D341Med (cell line): ENCODE data around the gene CCDC90B.
"Not testable (repeated sequence)": the region's sequence is repeated elsewhere in the genome, so short reads cannot be mapped to it uniquely, and the experiment has no call there.

Experiments used
- DNase-seq: peaks from one replicate; pipeline ENCODE4 v3.0.0; 2012; ENCODE audit warnings: low spot score

CCDC90B gene

DNA sequence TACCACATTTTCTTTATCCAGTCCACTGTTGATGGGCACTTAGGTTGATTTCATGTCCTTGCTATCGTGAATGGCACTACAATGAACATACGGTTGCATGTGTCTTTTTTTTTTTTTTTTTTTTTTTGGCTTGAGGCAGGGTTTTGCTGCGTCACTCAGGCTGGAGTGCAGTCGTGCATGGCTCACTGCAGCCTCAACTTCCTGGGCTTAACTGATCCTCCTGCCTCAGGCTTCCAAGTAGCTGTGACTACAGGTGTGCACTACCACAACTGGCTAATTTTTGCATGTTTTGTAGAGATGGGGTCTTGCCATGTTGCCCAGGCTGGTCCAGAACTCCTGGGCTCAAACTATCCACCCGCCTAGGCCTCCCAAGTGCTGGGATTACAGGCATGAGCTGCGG, 1.5 kb upstream of the CCDC90B start:
- DNase-seq, result no peak

GRCh38 chr11:83285151-83285770, 906 bp downstream of the CCDC90B start:
- no peak for DNase-seq

DNA sequence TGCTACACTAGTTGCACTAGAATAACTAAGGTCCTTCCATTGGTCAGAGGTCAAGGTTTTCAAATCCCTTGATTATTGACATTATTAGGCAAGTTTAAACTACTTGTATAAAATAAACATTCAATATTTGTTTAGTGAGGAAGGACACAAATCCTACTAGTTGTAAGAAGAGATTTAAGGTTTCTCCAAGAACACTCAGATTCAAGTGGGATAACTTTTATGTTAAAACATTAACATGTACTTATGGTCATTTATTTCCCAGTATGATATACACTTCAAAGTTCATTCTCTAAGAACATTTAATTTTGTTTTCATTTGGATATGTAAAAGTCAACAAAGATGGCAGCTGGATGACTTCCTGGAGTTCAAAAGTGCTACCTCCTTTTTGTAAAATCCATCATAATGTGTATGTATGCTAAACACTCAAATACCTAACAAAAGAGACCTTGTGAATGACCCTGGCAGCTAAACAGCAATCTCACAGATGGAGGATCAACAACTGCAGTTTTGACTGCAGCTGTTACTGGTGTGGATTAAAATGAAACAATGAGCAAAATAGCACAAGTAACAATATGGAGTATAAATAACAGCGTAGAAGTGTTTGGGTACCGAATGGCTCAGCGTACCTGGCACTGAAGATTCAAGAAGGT, 1.5 kb downstream of the CCDC90B start:
- DNase-seq, result no peak

GRCh38 chr11:83282084-83282716, 4.0 kb downstream of the CCDC90B start:
- DNase-seq, result no peak

DNA sequence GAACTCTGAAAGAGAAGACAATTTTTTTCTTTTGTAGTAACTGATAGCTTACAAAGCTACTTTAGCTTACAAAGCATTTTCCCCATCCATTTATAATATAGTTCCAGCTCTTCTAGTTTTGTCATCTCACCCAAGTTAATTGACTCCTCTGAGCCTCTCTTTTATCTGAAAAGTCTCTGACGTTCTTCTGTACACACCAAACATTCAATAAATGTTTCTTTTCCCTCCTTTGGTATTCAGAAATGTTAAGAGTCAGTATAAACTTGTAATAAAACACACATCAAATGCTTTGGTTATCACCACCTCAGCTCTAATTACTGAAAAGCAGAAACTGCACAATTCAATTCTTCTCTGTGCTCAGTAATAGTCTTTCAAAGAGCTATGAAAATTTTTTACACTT, 5.9 kb downstream of the CCDC90B start:
- no peak for DNase-seq

GRCh38 chr11:83278351-83278750, 7.8 kb downstream of the CCDC90B start:
- DNase-seq, result no peak

DNA sequence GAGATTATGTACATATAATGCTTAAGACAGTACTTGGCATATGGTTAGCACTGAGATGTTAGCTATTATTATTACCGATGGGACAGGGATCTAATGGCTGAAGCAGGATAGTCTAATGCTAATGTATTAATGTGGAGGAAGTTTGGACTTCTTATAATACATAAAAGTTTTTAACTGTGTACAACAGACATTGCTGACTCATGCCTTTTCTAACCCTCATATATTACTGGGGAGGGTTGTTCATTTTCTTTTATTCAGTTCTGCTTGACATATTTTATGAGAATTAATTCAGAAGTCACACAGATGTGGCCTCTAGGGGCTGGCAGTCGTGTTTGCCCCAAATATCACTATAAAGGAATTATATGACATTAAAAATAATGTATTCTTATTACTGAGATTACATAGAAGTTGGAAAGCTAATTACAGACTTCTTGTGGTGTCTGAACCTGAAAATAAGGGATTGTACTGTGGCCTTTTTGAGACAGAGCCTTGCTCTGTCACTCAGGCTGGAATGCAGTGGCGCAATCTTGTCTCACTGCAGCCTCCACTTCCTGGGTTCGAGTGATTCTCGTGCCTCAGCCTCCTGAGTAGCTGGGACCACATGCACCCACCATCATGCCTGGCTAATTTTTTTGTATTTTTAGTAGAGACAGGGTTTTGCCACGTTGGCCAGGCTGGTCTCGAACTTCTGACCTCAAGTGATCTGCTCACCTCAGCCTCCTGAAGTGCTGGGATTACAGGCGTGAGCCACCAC, 10.1 kb downstream of the CCDC90B start:
- no peak for DNase-seq

DNA sequence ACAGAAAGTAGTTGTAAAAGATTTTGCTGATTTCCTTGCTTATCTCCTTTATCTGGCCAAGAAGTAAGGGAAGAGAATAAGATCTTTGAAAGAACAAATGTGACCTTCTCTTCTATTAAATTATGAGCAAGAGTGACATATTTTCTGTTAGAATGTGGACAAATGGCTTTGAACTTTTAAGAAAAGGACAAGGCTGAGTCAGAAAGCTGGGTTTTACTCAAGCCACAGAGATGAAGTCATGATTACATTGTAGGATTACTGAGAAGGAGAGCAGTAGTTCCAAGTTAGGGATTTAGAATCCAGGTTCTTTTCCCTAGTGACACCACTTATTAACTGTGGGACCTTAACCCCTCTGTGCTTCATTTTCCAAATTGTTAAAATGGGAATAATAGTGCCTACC, 13.5 kb downstream of the CCDC90B start:
- no peak for DNase-seq

GRCh38 chr11:83271734-83272133, 14.4 kb downstream of the CCDC90B start:
- not testable (repeated sequence) for DNase-seq

- DNase-seq, result not testable (repeated sequence)
Measured at GRCh38 chr11:83269080-83269479, 17.1 kb downstream of the CCDC90B start.

GRCh38 chr11:83265331-83265730, 20.8 kb downstream of the CCDC90B start:
- DNase-seq, result no peak

DNA sequence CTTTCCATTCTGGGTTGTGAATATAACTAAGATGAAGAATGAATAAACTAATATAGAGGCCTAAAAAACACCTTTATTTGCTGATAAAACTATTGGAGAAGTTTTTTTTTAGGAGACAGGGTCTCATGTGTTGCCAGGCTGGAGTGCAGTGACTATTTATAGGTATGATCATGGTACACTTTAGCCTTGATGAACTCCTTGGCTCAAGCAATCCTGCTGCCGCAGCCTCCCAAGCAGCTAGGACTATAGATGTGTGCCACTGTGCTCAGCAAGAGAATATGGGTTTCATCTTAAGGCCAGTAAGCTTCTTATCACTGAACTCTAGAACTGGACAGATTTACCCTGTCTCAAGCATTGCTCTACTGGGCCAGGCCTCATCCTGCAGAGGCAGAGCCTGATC, 26.6 kb downstream of the CCDC90B start:
- DNase-seq, result no peak

GRCh38 chr11:83257761-83258168, 28.4 kb downstream of the CCDC90B start:
- DNase-seq, result no peak

- no peak for DNase-seq
Measured at GRCh38 chr11:83256602-83257340, 29.4 kb downstream of the CCDC90B start.

DNA sequence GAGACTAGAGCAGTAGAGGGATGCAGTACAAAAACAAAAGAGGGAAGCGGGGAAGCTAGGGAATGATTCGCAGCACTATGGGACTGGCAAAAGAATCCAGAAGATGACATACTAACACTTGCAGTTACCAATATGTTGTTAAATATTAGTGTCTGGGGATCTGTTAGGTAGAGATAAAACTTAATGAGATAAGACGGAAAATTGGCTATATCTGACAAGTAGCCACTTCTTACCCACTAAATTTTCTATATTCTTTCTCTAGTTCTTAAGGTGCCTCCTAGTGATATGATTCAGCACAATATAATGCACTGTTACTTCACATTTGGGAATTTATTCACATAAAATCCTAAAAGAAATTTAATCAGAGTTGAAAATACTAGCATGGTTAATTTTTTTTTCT, 30.8 kb downstream of the CCDC90B start:
- DNase-seq, result no peak

- DNase-seq, result no peak
Measured at GRCh38 chr11:83252941-83253340, 33.2 kb downstream of the CCDC90B start.

DNA sequence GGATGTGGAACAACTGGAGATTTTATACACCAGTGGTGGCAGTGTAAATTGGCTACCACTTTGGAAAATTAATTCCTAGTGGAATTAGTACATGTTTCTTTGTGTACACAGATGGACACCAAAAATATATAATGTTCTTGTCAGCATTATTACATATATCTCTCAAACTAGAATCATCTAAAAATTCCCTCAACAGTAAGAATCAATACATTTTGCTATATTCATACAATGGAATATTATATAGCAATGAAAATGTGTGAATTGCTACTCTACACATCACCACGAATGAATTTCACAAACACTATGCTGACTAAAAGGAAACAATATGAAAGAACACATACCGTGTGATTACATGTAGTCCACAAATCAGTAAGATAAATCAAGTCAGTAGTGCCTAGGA, 33.9 kb downstream of the CCDC90B start:
- no peak for DNase-seq

DNA sequence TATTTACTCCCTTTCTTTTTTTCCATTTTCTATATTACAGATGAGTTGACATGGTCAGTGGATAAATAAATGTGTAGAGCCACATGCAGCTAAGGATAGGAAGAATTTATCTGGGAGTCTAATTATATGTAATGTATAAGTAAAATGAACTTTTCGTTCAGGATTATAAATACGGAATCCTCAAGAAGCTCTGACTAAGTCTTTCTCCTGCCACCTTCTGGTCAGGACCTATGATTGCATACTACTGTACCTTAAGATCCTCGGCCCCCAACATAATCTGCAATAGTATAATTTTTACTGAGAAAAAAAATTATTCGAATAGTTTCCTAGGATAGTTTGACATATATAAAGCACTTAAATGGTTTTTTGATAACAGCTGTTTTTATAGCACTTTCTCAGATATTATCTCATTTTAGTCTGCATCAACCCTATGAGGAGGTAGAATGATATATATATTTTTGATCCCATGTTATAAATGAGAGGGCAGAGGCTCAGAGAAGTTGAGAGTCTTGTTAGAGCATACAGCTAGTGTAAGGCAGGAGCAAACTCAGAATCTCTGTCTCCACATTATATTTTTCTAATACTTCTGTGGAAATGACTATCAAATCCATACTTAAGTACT, 36.1 kb downstream of the CCDC90B start:
- DNase-seq, result peak; percentile 51

DNA sequence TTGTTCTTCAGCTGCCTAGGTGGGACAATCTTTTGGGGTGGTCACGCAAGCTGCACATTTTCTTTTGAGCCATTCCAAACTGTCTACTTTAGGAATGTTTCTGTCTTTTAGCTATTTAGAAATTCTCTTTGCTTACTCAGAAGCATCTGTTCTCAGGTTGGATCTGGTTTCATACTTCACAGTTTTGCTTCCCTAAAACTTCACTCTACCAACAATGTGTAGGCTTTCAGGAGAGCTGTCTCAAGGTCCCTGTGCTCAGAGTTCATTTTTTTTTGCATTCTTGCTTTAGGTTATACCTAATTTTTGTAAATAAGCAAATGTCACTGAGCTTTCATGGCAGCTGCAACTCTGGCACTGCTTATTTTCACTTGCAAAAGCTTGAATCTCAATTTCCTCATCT, 36.7 kb downstream of the CCDC90B start:
- no peak for DNase-seq

GRCh38 chr11:83241291-83241946, 44.7 kb downstream of the CCDC90B start:
- DNase-seq, result peak; percentile 39

GRCh38 chr11:83238111-83238510, 48.1 kb downstream of the CCDC90B start:
- DNase-seq, result no peak
